Calu3 (cell line): ENCODE measurements around the gene DIPK1A. TPM values are rescaled to one million over a fixed set of nuclear protein-coding genes. Genes with fewer than 3 reads are reported as not detected.
"Not testable (repeated sequence)": the region's sequence is repeated elsewhere in the genome, so short reads cannot be mapped to it uniquely, and the experiment has no call there.

Experiments used
- BruUV-seq: library from RNA; stranded (reverse); fragments of 400-500 nt; replicated peaks from 2 replicates; lab custom pipeline; 2021; lab: Mats Ljungman, UMichigan
- CTCF ChIA-PET: fragments of 300-600 bp; sonication (Branson Sonifier 250); formaldehyde crosslinking; loops from one replicate; lab custom pipeline; 2022; ENCODE audit warnings: antibody characterized with exemption; lab: Charles Lee
- DNase-seq: peaks from one replicate; pipeline ENCODE4 v3.0.0; 2022
- H3K27ac Mint-ChIP-seq: one replicate; pipeline ENCODE4 v1.8.0; 2022; ENCODE audit warnings: mixed read lengths; ENCODE audit not compliant: unreplicated experiment
- H3K27me3 Mint-ChIP-seq: one replicate; pipeline ENCODE4 v1.8.0; 2022; ENCODE audit warnings: mixed read lengths; ENCODE audit not compliant: unreplicated experiment
- H3K36me3 Mint-ChIP-seq: one replicate; pipeline ENCODE4 v1.8.0; 2022; ENCODE audit warnings: mild to moderate bottlenecking, moderate library complexity, mixed read lengths; ENCODE audit not compliant: insufficient read depth, unreplicated experiment
- H3K4me1 Mint-ChIP-seq: one replicate; pipeline ENCODE4 v1.8.0; 2022; ENCODE audit warnings: mild to moderate bottlenecking, low read depth, mixed read lengths; ENCODE audit not compliant: unreplicated experiment
- H3K4me3 Mint-ChIP-seq: one replicate; pipeline ENCODE4 v1.8.0; 2022; ENCODE audit warnings: mild to moderate bottlenecking, low read depth, moderate library complexity, mixed read lengths; ENCODE audit not compliant: unreplicated experiment
- H3K9me3 Mint-ChIP-seq: one replicate; pipeline ENCODE4 v1.8.0; 2022; ENCODE audit warnings: low read depth, mixed read lengths; ENCODE audit not compliant: unreplicated experiment
- CTCF ChIP-seq: fragments of 200-600 bp; IDR thresholded peaks from one replicate; pipeline ENCODE4 v1.8.0; 2022; ENCODE audit warnings: antibody characterized with exemption; ENCODE audit not compliant: unreplicated experiment
- intact Hi-C: fragments of 100-400 bp; cut with micrococcal nuclease; formaldehyde crosslinking; loops from one replicate; pipeline ENCODE4 v1.10.0; 2022; ENCODE audit not compliant: unreplicated experiment
- total RNA-seq: library from RNA; stranded (reverse); gene quantifications from 2 replicates; pipeline ENCODE4 v1.2.3, GENCODE V29; 2022

Gene DIPK1A
- total RNA-seq, 1 experiment from 2014 or later = 4.9 TPM

- Mint-ChIP-seq H3K9me3 (no peaks in the 10 kb centered on the region), H3K27ac (no peak overlapping the region), H3K4me1 (peaks cover 3% of the 10 kb centered on the region), H3K27me3 (no peaks in the 10 kb centered on the region), H3K36me3 (no peaks in the 10 kb centered on the region), H3K4me3 (no peak overlapping the region)
- no TSS peak for BruUV-seq
- TF ChIP-seq CTCF = no peak
- intact Hi-C loops = no loop called here
- CTCF ChIA-PET = interaction anchor here (0.6 kb wide), 2 partner anchors 14 to 21 kb away, joined by 3 to 5 read pairs; no protein-coding TSS in a partner anchor
- DNase-seq = no peak
Observed at GRCh38 chr1:92973203-92973897, 12.1 kb upstream of the DIPK1A start.

GRCh38 chr1:92972409-92973129 lies 11.3 kb upstream of the DIPK1A start:
- H3K27ac Mint-ChIP-seq = no peak overlapping the region
- no peak for DNase-seq
- H3K27me3 Mint-ChIP-seq = no peaks in the 10 kb centered on the region
- intact Hi-C loops = no loop called here
- H3K4me3 Mint-ChIP-seq = no peak overlapping the region
- TF ChIP-seq CTCF = no peak
- peaks cover 8% of the 10 kb centered on the region for H3K4me1 Mint-ChIP-seq
- BruUV-seq = no TSS peak
- H3K9me3 Mint-ChIP-seq = no peaks in the 10 kb centered on the region
- no peaks in the 10 kb centered on the region for H3K36me3 Mint-ChIP-seq
- CTCF ChIA-PET = interaction anchor here (1.2 kb wide), 1 partner anchor 8 kb away, joined by 6 read pairs; no protein-coding TSS in a partner anchor

DNA sequence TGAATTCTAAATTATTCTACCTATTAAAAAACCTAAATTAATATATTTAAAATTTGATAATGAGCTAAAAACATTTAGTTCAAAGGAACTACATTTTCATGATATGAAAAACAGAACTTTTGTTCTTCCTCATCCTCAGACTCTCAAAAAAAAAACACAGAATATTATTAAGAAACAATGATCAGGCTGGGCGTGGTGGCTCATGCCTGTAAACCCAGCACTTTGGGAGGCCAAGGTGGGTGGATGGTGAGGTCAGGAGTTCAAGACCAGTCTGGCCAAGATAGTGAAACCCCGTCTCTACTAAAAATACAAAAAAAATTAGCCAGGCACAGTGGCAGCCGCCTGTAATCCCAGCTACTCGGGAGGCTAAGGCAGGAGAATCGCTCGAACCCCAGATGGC lies 10.7 kb upstream of the DIPK1A start:
- H3K4me3 Mint-ChIP-seq, BruUV-seq, H3K27ac Mint-ChIP-seq, H3K4me1 Mint-ChIP-seq, H3K36me3 Mint-ChIP-seq, intact Hi-C loops, H3K27me3 Mint-ChIP-seq, DNase-seq, H3K9me3 Mint-ChIP-seq: not testable (repeated sequence)
- CTCF ChIA-PET = interaction anchor here (1.2 kb wide), 1 partner anchor 9 kb away, joined by 6 read pairs; no protein-coding TSS in a partner anchor

- no peak for DNase-seq
- no peak overlapping the region for H3K4me3 Mint-ChIP-seq
- no peaks in the 10 kb centered on the region for H3K36me3 Mint-ChIP-seq
- no peaks in the 10 kb centered on the region for H3K9me3 Mint-ChIP-seq
- TF ChIP-seq CTCF = no peak
- H3K27ac Mint-ChIP-seq = no peak overlapping the region
- H3K27me3 Mint-ChIP-seq = no peaks in the 10 kb centered on the region
- H3K4me1 Mint-ChIP-seq = peaks cover 8% of the 10 kb centered on the region
- CTCF ChIA-PET = interaction anchor here (0.7 kb wide), 1 partner anchor 19 kb away, joined by 4 read pairs; no protein-coding TSS in a partner anchor
- intact Hi-C loops = no loop called here
- no TSS peak for BruUV-seq
Observed at GRCh38 chr1:92970990-92971689, 9.9 kb upstream of the DIPK1A start.
